ENCODE data around the gene KCNQ2. TPM values are rescaled to one million over a fixed set of nuclear protein-coding genes. Genes with fewer than 3 reads are reported as not detected.

Gene KCNQ2
- total RNA-seq, 4 donors from 2014 or later = 0.76 TPM; not detected in 3

DNA sequence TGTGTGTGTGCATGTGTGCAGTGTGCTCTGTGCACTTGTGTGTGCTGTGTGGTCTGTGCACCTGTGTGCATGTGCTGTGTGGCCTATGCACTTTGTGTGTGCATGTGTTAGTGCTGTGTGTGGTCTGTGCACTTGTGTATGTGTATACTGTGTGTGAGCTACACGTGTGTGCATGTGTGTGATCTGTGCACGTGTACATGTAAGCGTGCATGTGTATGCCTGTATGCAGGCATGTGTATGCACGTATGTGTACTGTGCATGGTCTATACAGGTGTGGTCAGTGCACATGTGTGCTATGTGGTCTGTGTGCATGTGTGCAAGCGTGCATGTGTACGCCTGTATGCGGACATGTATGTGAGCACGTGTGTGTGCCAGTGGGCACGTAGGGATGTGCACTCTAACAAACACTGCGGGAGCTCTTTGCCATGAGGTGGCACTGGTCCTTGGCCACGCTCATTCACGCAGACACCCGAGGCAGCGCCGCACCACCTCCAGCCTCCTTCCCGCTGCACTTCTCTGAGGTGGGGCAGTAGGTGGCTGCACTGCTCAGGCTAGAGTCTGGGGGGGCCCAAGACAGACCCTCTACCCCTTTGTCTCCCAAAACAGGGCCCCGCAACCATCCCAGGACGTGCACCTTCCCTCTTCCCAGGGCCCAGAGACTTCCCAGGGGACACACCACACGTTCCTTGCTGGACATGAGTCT, 68.9 kb downstream of the KCNQ2 start:
- Histone ChIP-seq H3K36me3 (no peaks in the 10 kb centered on the region), H3K4me3 (no peak overlapping the region), H3K4me1 (no peaks in the 10 kb centered on the region), H3K27ac (no peak overlapping the region), H3K27me3 (peaks cover 73% of the 10 kb centered on the region), H3K9me3 (no peaks in the 10 kb centered on the region)
- 83% methylated on average over 15 of the region's 19 CpGs for WGBS
- TF ChIP-seq POLR2A (IDR thresholded peaks at IDR 0.05) (no peak), EP300 (IDR thresholded peaks at IDR 0.05) (no peak), POLR2AphosphoS5 (IDR thresholded peaks at IDR 0.05) (no peak)
- TF ChIP-seq, protein P1, sequence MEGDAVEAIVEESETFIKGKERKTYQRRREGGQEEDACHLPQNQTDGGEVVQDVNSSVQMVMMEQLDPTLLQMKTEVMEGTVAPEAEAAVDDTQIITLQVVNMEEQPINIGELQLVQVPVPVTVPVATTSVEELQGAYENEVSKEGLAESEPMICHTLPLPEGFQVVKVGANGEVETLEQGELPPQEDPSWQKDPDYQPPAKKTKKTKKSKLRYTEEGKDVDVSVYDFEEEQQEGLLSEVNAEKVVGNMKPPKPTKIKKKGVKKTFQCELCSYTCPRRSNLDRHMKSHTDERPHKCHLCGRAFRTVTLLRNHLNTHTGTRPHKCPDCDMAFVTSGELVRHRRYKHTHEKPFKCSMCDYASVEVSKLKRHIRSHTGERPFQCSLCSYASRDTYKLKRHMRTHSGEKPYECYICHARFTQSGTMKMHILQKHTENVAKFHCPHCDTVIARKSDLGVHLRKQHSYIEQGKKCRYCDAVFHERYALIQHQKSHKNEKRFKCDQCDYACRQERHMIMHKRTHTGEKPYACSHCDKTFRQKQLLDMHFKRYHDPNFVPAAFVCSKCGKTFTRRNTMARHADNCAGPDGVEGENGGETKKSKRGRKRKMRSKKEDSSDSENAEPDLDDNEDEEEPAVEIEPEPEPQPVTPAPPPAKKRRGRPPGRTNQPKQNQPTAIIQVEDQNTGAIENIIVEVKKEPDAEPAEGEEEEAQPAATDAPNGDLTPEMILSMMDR (IDR thresholded peaks at IDR 0.05) = no peak
- no peak for DNase-seq (ENCODE audit: low spot score in 2 of 2)

DNA sequence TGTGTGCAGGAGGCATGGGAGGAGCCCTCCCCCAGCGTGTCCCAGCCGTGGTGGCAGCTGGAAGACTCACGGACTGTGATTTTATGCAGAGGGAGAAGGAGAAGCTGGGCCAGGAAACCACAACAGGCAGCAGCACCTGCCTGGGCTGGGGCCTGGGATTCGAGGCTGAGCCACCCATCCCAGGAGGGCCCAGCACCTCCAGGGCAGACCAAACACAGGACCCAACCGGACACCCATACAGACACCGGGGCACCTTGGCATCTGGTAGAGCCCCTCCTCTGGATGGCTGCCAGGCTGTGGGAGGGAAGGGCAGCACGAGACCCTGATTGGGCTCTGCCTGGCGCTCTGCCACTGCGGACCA, 69.6 kb downstream of the KCNQ2 start:
- Histone ChIP-seq H3K9me3 (no peaks in the 10 kb centered on the region), H3K36me3 (no peaks in the 10 kb centered on the region), H3K27me3 (peaks cover 78% of the 10 kb centered on the region), H3K4me3 (no peak overlapping the region), H3K27ac (no peak overlapping the region), H3K4me1 (no peaks in the 10 kb centered on the region)
- DNase-seq (ENCODE audit: low spot score in 2 of 2) = no peak
- TF ChIP-seq POLR2A (IDR thresholded peaks at IDR 0.05) = no peak
- TF ChIP-seq POLR2AphosphoS5 (IDR thresholded peaks at IDR 0.05) = no peak
- TF ChIP-seq EP300 (IDR thresholded peaks at IDR 0.05) = no peak
- TF ChIP-seq, protein P1 (IDR thresholded peaks at IDR 0.05) = no peak
- no CpG with 5 or more reads among the region's 9 CpGs for WGBS

DNA sequence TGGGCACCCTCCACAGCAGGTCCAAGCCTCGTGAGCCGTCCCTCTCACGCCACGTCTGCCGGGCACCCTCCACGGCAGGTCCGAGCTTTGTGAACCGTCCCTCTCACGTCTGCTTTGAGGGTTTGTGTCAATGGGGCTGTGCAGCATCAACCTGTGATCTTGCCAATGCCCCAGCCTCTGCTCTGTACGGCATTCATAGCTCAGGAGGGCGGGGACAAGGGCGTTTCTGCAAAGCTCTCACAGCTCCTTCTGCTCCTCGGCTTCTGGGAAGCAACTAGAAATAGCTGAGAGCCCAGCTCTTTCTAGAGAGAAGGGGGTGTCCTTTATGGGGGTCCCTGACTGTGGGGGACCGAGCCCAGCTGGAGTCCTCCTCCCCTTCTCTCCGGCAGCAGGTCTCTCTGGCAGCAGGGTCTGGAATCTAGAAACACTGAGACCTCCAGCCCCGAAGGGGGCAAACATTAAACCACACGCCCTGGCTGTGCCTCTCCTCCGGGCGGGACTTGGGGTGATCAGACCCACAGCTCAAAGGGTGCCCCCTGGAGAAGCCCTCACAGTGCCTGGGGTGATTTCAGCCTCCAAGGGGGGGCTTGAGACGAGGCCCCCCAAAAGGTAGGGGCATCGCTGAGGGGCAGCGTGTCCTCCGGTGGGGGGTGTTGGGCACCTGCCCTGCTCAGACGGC, 70.1 kb downstream of the KCNQ2 start:
- Histone ChIP-seq H3K27ac (no peak overlapping the region), H3K4me3 (no peak overlapping the region), H3K36me3 (no peaks in the 10 kb centered on the region), H3K27me3 (peaks cover 79% of the 10 kb centered on the region), H3K4me1 (no peaks in the 10 kb centered on the region), H3K9me3 (no peaks in the 10 kb centered on the region)
- DNase-seq (ENCODE audit: low spot score in 2 of 2) = no peak
- no peak for TF ChIP-seq EP300 (IDR thresholded peaks at IDR 0.05)
- TF ChIP-seq, protein P1 (IDR thresholded peaks at IDR 0.05) = no peak
- no peak for TF ChIP-seq POLR2A (IDR thresholded peaks at IDR 0.05)
- no peak for TF ChIP-seq POLR2AphosphoS5 (IDR thresholded peaks at IDR 0.05)
- 63% methylated on average over 6 of the region's 24 CpGs for WGBS

DNA sequence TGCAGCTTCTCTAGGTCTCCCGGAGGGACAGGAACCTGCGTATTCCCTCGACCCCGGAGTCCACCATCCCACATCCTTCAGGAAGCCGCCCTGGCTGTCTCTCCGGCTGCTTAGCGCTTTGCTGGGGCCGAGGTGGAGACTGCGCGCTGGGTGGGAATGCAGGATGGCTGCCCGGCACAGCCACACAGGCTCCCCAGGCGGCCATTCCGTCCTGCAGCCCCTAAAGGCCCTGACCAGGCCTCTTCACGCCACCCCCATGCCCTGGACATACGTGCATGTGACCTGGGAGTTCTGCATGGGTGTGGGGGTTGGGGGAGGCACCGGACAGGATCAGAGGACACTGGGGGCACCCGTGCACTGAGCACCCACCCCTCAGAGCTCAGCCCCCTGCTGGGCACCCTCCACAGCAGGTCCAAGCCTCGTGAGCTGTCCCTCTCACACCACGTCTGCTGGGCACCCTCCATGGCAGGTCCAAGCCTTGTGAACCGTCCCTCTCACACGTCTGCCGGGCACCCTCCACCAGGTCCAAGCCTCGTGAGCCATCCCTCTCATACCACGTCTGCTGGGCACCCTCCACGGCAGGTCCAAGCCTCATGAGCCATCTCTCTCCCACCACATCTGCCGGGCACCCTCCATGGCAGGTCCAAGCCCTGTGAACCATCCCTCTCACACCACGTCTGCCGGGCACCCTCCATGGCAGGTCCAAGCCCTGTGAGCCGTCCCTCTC, 70.9 kb downstream of the KCNQ2 start:
- no peaks in the 10 kb centered on the region for H3K9me3 ChIP-seq
- no peaks in the 10 kb centered on the region for H3K36me3 ChIP-seq
- DNase-seq (ENCODE audit: low spot score in 2 of 2) = no peak
- H3K27me3 ChIP-seq = peaks cover 85% of the 10 kb centered on the region
- H3K27ac ChIP-seq = no peak overlapping the region
- no peak overlapping the region for H3K4me3 ChIP-seq
- TF ChIP-seq, protein P1 (IDR thresholded peaks at IDR 0.05) = no peak
- TF ChIP-seq POLR2AphosphoS5 (IDR thresholded peaks at IDR 0.05) = no peak
- no peak for TF ChIP-seq POLR2A (IDR thresholded peaks at IDR 0.05)
- no peak for TF ChIP-seq EP300 (IDR thresholded peaks at IDR 0.05)
- H3K4me1 ChIP-seq = no peaks in the 10 kb centered on the region
- WGBS = 65% methylated on average over 28 of the region's 29 CpGs
